OCI-LY7 (cell line): Measurements from ENCODE around the gene PLD1. TPM values are rescaled to one million over a fixed set of nuclear protein-coding genes. Genes with fewer than 3 reads are reported as not detected.

Source experiments
- BruUV-seq: library from RNA; stranded (reverse); fragments of 400-500 nt; replicated peaks from 2 replicates; lab custom pipeline; 2021; lab: Mats Ljungman, UMichigan
- CTCF ChIA-PET: fragments of 300-600 bp; sonication (Branson Sonifier 250); formaldehyde crosslinking; loops from one replicate; lab custom pipeline; 2022; ENCODE audit warnings: antibody characterized with exemption; ENCODE audit not compliant: unreplicated experiment; lab: Charles Lee
- POLR2A ChIA-PET: fragments of 300-600 bp; sonication (Branson Sonifier 250); formaldehyde crosslinking; loops from one replicate; lab custom pipeline; 2022; ENCODE audit warnings: antibody characterized with exemption; lab: Charles Lee
- DNase-seq: peaks from one replicate; pipeline ENCODE4 v3.0.0-alpha.2; 2015; ENCODE audit warnings: low spot score
- H2AFZ ChIP-seq: fragments of 200-600 bp; sonication (generic), shearing (Covaris generic); 2 replicates; pipeline ENCODE4 v1.6.1; 2014; ENCODE audit warnings: mild to moderate bottlenecking, antibody characterized with exemption, low read length, moderate library complexity
- H3K27ac ChIP-seq: fragments of 200-600 bp; sonication (generic); 2 replicates; pipeline ENCODE4 v1.5.1; 2014; ENCODE audit warnings: mixed run types, low read depth, mild to moderate bottlenecking, moderate library complexity, low read length, inconsistent platforms; ENCODE audit not compliant: poor library complexity, severe bottlenecking
- H3K36me3 ChIP-seq: fragments of 200-600 bp; sonication (generic); 2 replicates; pipeline ENCODE4 v1.6.1; 2014; ENCODE audit warnings: mild to moderate bottlenecking, antibody characterized with exemption, low read length, moderate library complexity, mixed read lengths; ENCODE audit not compliant: insufficient read depth
- H3K4me1 ChIP-seq: fragments of 200-600 bp; sonication (generic); 2 replicates; pipeline ENCODE4 v1.5.1; 2014; ENCODE audit warnings: mild to moderate bottlenecking, low read length; ENCODE audit not compliant: insufficient read depth, poor library complexity, severe bottlenecking
- H3K4me2 ChIP-seq: fragments of 200-600 bp; sonication (generic); 2 replicates; pipeline ENCODE4 v1.6.1; 2014; ENCODE audit warnings: mild to moderate bottlenecking, low read length
- H3K4me3 ChIP-seq: fragments of 200-600 bp; sonication (generic); 2 replicates; pipeline ENCODE4 v1.5.1; 2014; ENCODE audit warnings: mild to moderate bottlenecking, low read depth, low read length; ENCODE audit not compliant: poor library complexity, severe bottlenecking
- H3K79me2 ChIP-seq: fragments of 200-600 bp; sonication (generic); 2 replicates; pipeline ENCODE4 v1.6.1; 2016; ENCODE audit warnings: low read depth, mild to moderate bottlenecking, low read length, moderate library complexity, mixed read lengths; ENCODE audit not compliant: insufficient read depth
- H3K9me2 ChIP-seq: fragments of 200-600 bp; sonication (generic); 2 replicates; pipeline ENCODE4 v1.6.1; 2016; ENCODE audit warnings: mild to moderate bottlenecking, low read length, mixed read lengths; ENCODE audit not compliant: insufficient read depth
- H3K9me3 ChIP-seq: fragments of 200-600 bp; sonication (generic); 2 replicates; pipeline ENCODE4 v1.6.1; 2014; ENCODE audit warnings: mild to moderate bottlenecking, mixed run types, low read length, mixed read lengths
- H4K20me1 ChIP-seq: fragments of 200-600 bp; sonication (generic); 2 replicates; pipeline ENCODE4 v1.6.1; 2014; ENCODE audit warnings: mild to moderate bottlenecking, antibody characterized with exemption, low read length, moderate library complexity, mixed read lengths; ENCODE audit not compliant: insufficient read depth
- EZH2phosphoT487 ChIP-seq: fragments of 200-600 bp; sonication (generic); IDR thresholded peaks from 2 replicates; pipeline ENCODE4 v1.6.1; 2018; ENCODE audit warnings: low read depth, borderline replicate concordance, mild to moderate bottlenecking, mixed run types, antibody characterized with exemption, low read length, moderate library complexity, mixed read lengths
- intact Hi-C: fragments of 100-400 bp; cut with micrococcal nuclease; formaldehyde crosslinking; loops from one replicate; pipeline ENCODE4 v1.10.0; 2022; ENCODE audit not compliant: unreplicated experiment
- total RNA-seq, 2 experiments: library from RNA; depleted of rRNA in 1 of 2; stranded (reverse); fragments of >200 nt in 1 of 2; shearing (Covaris generic) in 1 of 2; gene quantifications; 2 replicates each; pipeline ENCODE4 v1.2.3, GENCODE V29; 2014 to 2022
- TF ChIP-seq, protein P1 (sequence below): fragments of 200-600 bp; sonication (generic); conservative IDR thresholded peaks from 2 replicates; pipeline ENCODE4 v1.5.1; 2014; ENCODE audit warnings: mild to moderate bottlenecking, antibody characterized with exemption, low read length, moderate library complexity, mixed read lengths

The PLD1 gene
- total RNA-seq, 2 experiments from 2014 or later = not detected

- no TSS peak for BruUV-seq
- Histone ChIP-seq H3K36me3 (no peaks in the 10 kb centered on the region), H3K4me3 (no peak overlapping the region), H3K9me3 (no peaks in the 10 kb centered on the region), H3K79me2 (no peaks in the 10 kb centered on the region), H3K4me1 (no peaks in the 10 kb centered on the region), H3K4me2 (no peak overlapping the region), H4K20me1 (no peaks in the 10 kb centered on the region), H2AFZ (no peak overlapping the region), H3K9me2 (no peaks in the 10 kb centered on the region), H3K27ac (no peak overlapping the region)
- CTCF ChIA-PET = no interaction called here
- intact Hi-C loops = loop anchor here (1.0 to 5.0 kb wide), 3 partner anchors 69 to 773 kb away; no protein-coding TSS in a partner anchor
- POLR2A ChIA-PET = interaction anchor here (1.2 kb wide), 2 partner anchors 68 to 404 kb away, joined by 3 to 4 read pairs; no protein-coding TSS in a partner anchor
- TF ChIP-seq, protein P1, sequence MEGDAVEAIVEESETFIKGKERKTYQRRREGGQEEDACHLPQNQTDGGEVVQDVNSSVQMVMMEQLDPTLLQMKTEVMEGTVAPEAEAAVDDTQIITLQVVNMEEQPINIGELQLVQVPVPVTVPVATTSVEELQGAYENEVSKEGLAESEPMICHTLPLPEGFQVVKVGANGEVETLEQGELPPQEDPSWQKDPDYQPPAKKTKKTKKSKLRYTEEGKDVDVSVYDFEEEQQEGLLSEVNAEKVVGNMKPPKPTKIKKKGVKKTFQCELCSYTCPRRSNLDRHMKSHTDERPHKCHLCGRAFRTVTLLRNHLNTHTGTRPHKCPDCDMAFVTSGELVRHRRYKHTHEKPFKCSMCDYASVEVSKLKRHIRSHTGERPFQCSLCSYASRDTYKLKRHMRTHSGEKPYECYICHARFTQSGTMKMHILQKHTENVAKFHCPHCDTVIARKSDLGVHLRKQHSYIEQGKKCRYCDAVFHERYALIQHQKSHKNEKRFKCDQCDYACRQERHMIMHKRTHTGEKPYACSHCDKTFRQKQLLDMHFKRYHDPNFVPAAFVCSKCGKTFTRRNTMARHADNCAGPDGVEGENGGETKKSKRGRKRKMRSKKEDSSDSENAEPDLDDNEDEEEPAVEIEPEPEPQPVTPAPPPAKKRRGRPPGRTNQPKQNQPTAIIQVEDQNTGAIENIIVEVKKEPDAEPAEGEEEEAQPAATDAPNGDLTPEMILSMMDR = peak; percentile 82
- no peak for TF ChIP-seq EZH2phosphoT487
- DNase-seq = peak; percentile 43
These were observed 106.3 kb downstream of the PLD1 start for GRCh38 chr3:171704002-171704401.

DNA sequence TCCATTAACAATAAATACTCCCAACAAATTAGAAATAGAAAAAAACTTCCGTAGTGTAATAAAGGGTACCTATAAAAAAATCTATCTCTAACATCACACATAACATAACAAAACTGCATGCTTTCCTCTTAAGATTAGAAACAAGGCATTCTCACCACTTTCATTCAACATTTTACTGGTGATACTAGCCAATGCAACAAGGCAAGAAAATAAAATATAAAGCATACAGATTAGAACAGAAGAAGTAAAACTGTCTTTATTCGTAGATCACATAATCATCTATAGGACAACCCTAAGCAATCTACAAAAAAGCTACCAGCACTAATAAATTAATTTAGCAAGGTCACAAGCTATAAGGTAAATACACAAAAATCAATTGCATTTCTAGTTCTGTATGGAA lies 107.1 kb downstream of the PLD1 start:
- CTCF ChIA-PET = no interaction called here
- H3K27ac ChIP-seq = no peak overlapping the region
- no peak for DNase-seq
- TF ChIP-seq, protein P1 = no peak
- TF ChIP-seq EZH2phosphoT487 = no peak
- H3K4me3 ChIP-seq = no peak overlapping the region
- H2AFZ ChIP-seq = no peak overlapping the region
- no peaks in the 10 kb centered on the region for H3K4me1 ChIP-seq
- no peaks in the 10 kb centered on the region for H3K9me3 ChIP-seq
- H3K4me2 ChIP-seq = no peak overlapping the region
- H3K79me2 ChIP-seq = no peaks in the 10 kb centered on the region
- POLR2A ChIA-PET = interaction anchor here (0.7 to 1.2 kb wide), 3 partner anchors 55 to 404 kb away, joined by 3 to 4 read pairs (median 3); no protein-coding TSS in a partner anchor
- no peaks in the 10 kb centered on the region for H3K9me2 ChIP-seq
- BruUV-seq = no TSS peak
- intact Hi-C loops = loop anchor here (5.0 kb wide), 1 partner anchor 774 kb away; no protein-coding TSS in a partner anchor
- no peaks in the 10 kb centered on the region for H4K20me1 ChIP-seq
- no peaks in the 10 kb centered on the region for H3K36me3 ChIP-seq

DNA sequence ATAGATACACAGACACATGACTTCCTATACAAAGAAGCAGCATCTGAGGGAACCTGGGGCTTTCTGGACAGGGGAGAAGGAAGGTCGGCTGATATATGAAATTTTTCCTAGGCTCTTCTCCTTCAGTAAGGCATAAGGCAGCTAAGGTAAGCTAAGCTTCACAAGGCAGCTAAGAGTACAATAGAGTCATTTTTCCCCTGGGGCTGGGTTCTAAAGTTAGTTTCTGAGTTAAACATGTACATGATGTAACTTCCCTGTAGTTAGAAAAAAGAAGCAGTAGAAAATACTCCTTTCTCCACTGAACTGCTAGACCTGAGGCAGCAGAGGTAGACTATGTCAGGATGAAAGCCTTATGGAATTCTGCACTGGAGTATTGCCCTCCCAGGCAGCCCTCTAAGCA lies 109.6 kb downstream of the PLD1 start:
- no TSS peak for BruUV-seq
- H2AFZ ChIP-seq = no peak overlapping the region
- no peak for DNase-seq
- no peaks in the 10 kb centered on the region for H3K4me1 ChIP-seq
- ChIA-PET CTCF (no interaction called here), POLR2A (interaction anchor here (0.6 kb wide), 1 partner anchor 12 kb away, joined by 3 read pairs; no protein-coding TSS in a partner anchor)
- H3K27ac ChIP-seq = no peak overlapping the region
- no peaks in the 10 kb centered on the region for H4K20me1 ChIP-seq
- no peaks in the 10 kb centered on the region for H3K9me3 ChIP-seq
- H3K4me3 ChIP-seq = no peak overlapping the region
- intact Hi-C loops = loop anchor here (5.0 kb wide), 1 partner anchor 777 kb away; no protein-coding TSS in a partner anchor
- H3K4me2 ChIP-seq = no peak overlapping the region
- H3K79me2 ChIP-seq = no peaks in the 10 kb centered on the region
- no peak for TF ChIP-seq EZH2phosphoT487
- TF ChIP-seq, protein P1 = no peak
- no peaks in the 10 kb centered on the region for H3K9me2 ChIP-seq
- H3K36me3 ChIP-seq = no peaks in the 10 kb centered on the region
